A673 (cell line): ENCODE measurements around the gene SCARB1. TPM values are rescaled to one million over a fixed set of nuclear protein-coding genes. Genes with fewer than 3 reads are reported as not detected.

ENCODE experiments used
- BruUV-seq: library from RNA; stranded (reverse); fragments of 400-500 nt; replicated peaks from 2 replicates; lab custom pipeline; 2021; lab: Mats Ljungman, UMichigan
- CTCF ChIA-PET: fragments of 300-600 bp; sonication (Branson Sonifier 250); formaldehyde crosslinking; loops from one replicate; lab custom pipeline; 2022; ENCODE audit warnings: antibody characterized with exemption; lab: Charles Lee
- POLR2A ChIA-PET: fragments of 300-600 bp; sonication (Branson Sonifier 250); formaldehyde crosslinking; loops from one replicate; lab custom pipeline; 2022; ENCODE audit warnings: antibody characterized with exemption; ENCODE audit not compliant: low non-redundant PET; lab: Charles Lee
- DNase-seq: peaks from one replicate; pipeline ENCODE4 v3.0.0-alpha.2; 2015; ENCODE audit warnings: low spot score
- H3K27ac ChIP-seq: fragments of 200-600 bp; sonication (generic); 2 replicates; pipeline ENCODE4 v1.5.1; 2016; ENCODE audit warnings: mixed run types, low read depth, mild to moderate bottlenecking, mixed read lengths, antibody characterized with exemption, low read length; ENCODE audit not compliant: poor library complexity, severe bottlenecking
- H3K27me3 ChIP-seq: fragments of 200-600 bp; sonication (generic); replicated peaks from 2 replicates; pipeline ENCODE4 v1.6.1; 2017; ENCODE audit warnings: mixed run types, low read depth, mild to moderate bottlenecking, mixed read lengths, antibody characterized with exemption, low read length; ENCODE audit not compliant: insufficient read depth, poor library complexity
- H3K36me3 ChIP-seq: fragments of 200-600 bp; sonication (generic); 2 replicates; pipeline ENCODE4 v1.6.1; 2016; ENCODE audit warnings: mixed run types, mild to moderate bottlenecking, mixed read lengths, antibody characterized with exemption, low read length; ENCODE audit not compliant: insufficient read depth, poor library complexity, severe bottlenecking
- H3K4me1 ChIP-seq: fragments of 200-600 bp; sonication (generic); 2 replicates; pipeline ENCODE4 v1.6.1; 2017; ENCODE audit warnings: mixed run types, mild to moderate bottlenecking, mixed read lengths, antibody characterized with exemption, low read length; ENCODE audit not compliant: insufficient read depth, poor library complexity, severe bottlenecking
- H3K4me3 ChIP-seq: fragments of 200-600 bp; sonication (generic); 2 replicates; pipeline ENCODE4 v1.5.1; 2016; ENCODE audit warnings: low read depth, mixed run types, mild to moderate bottlenecking, mixed read lengths, low read length; ENCODE audit not compliant: poor library complexity, severe bottlenecking
- H3K9me3 ChIP-seq: fragments of 200-600 bp; sonication (generic); 2 replicates; pipeline ENCODE4 v1.6.1; 2016; ENCODE audit warnings: mixed run types, low read depth, mild to moderate bottlenecking, mixed read lengths, antibody characterized with exemption, low read length; ENCODE audit not compliant: poor library complexity, severe bottlenecking
- CTCF ChIP-seq: fragments of 300-800, 200-600 bp; sonication (generic); conservative IDR thresholded peaks from 2 replicates; pipeline ENCODE4 v1.5.1; 2017; ENCODE audit warnings: low read depth, mild to moderate bottlenecking, antibody characterized with exemption, low read length, moderate library complexity, mixed read lengths
- EZH2 ChIP-seq: fragments of 200-600 bp; sonication (generic); IDR thresholded peaks from 2 replicates; pipeline ENCODE4 v1.6.1; 2017; ENCODE audit warnings: borderline replicate concordance, low read depth, mild to moderate bottlenecking, mixed read lengths, antibody characterized with exemption, low read length; ENCODE audit not compliant: poor library complexity, severe bottlenecking
- intact Hi-C: fragments of 100-400 bp; cut with micrococcal nuclease; formaldehyde crosslinking; loops from one replicate; pipeline ENCODE4 v1.10.0; 2022; ENCODE audit not compliant: unreplicated experiment
- total RNA-seq: library from RNA; stranded (reverse); gene quantifications from 2 replicates; pipeline ENCODE4 v1.2.3, GENCODE V29; 2021

SCARB1 gene
- total RNA-seq, 1 experiment from 2014 or later, result 74.6 TPM

DNA sequence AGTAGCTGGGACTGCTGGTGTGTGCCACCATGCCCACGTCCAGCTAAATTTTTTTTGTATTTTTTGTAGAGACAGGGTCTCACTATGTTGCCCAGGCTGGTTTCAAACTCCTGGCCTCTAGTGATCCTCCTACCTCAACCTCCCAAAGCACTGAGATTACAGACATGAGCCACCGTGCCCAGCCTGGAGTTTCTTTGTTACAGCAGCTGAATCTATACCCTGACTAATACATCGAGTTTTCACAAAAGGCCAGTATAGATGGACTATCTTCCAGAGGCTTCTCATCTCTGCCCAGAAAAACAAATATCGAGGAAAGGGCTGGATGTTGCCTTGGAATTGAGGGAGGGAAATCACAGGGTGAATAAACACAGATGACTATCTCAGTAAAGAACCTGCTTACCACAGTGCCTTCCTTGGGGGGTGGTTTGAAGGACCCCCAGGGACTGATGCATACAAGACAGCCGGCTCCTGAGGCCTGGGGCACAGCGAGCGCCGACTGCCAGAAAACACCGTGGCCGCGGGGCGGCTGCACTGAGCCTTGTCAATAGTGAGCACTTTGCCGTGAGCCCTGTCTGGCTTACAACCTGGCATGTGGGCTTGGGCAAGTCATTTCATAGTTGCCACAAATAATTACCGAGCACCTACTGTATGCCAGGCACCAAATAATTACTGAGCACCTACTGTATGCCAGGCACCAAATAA is 111.9 kb downstream of the SCARB1 start:
- Histone ChIP-seq H3K27ac (peak overlapping the region; percentile 5), H3K36me3 (no peaks in the 10 kb centered on the region), H3K9me3 (peaks cover 2% of the 10 kb centered on the region), H3K4me1 (peaks cover 21% of the 10 kb centered on the region), H3K27me3 (no peaks in the 10 kb centered on the region), H3K4me3 (no peak overlapping the region)
- no TSS peak for BruUV-seq
- ChIA-PET POLR2A (no interaction called here), CTCF (interaction anchor here (0.7 kb wide), 1 partner anchor 363 kb away, joined by 6 read pairs; no protein-coding TSS in a partner anchor)
- TF ChIP-seq EZH2 (no peak), CTCF (no peak)
- intact Hi-C loops, result no loop called here
- no peak for DNase-seq

DNA sequence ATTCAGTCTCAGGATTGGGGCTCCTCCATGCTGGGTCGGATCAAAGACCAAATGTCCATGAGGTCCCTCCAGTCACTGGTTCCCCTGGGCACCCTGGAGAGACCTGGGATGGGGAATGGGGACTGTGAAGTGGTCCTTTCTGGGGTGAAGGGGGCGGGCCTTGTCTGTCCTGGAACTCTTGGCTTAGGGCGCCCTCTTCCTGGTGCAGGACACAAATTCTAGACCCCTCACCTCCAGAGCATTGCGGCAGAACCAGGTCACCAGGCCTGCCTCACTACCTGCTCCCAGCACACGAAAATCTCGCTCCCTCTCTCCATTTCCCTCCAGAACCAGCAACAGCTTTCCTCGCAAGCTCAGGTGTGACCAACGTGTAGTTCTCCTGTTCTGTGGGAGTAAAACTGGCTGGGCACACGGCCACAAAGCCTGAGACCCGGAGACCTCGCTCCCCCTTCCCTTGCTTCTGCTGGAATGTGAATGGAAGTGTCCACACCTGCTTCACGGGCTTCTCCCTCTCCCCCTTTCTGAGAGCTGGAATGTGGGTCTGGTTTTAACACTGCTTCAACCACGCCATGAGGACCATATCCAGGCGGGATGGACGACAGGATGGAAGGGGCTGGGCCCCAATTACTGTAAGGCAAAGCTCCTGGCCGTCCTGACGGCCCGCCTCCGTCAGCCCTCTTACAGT is 112.7 kb downstream of the SCARB1 start:
- H3K4me1 ChIP-seq, result peaks cover 29% of the 10 kb centered on the region
- ChIA-PET CTCF (no interaction called here), POLR2A (no interaction called here)
- no peaks in the 10 kb centered on the region for H3K27me3 ChIP-seq
- intact Hi-C loops, result no loop called here
- no peak overlapping the region for H3K4me3 ChIP-seq
- H3K27ac ChIP-seq, result no peak overlapping the region
- no peak for TF ChIP-seq EZH2
- peak; percentile 48 for TF ChIP-seq CTCF
- H3K9me3 ChIP-seq, result no peaks in the 10 kb centered on the region
- BruUV-seq, result no TSS peak
- DNase-seq, result no peak
- no peaks in the 10 kb centered on the region for H3K36me3 ChIP-seq

GRCh38 chr12:124750149-124750656 is 113.5 kb downstream of the SCARB1 start:
- no peak for DNase-seq
- H3K36me3 ChIP-seq, result no peaks in the 10 kb centered on the region
- TF ChIP-seq CTCF, result no peak
- no peak for TF ChIP-seq EZH2
- BruUV-seq, result no TSS peak
- H3K4me1 ChIP-seq, result peaks cover 29% of the 10 kb centered on the region
- POLR2A ChIA-PET, result no interaction called here
- CTCF ChIA-PET, result no interaction called here
- no peaks in the 10 kb centered on the region for H3K27me3 ChIP-seq
- H3K9me3 ChIP-seq, result no peaks in the 10 kb centered on the region
- H3K4me3 ChIP-seq, result no peak overlapping the region
- H3K27ac ChIP-seq, result no peak overlapping the region
- intact Hi-C loops, result no loop called here
